Endothelial cell of umbilical vein (primary cell): ENCODE results near the gene CNTN5. TPM values are rescaled to one million over a fixed set of nuclear protein-coding genes. Genes with fewer than 3 reads are reported as not detected.

Experiments used
- BruUV-seq: library from RNA; stranded (reverse); fragments of 400-500 nt; replicated peaks from 2 replicates; lab custom pipeline; 2021; lab: Mats Ljungman, UMichigan
- CTCF ChIA-PET: fragments of 300-600, 350-600 bp; sonication (Branson Sonifier 250); formaldehyde crosslinking; loops from one replicate; lab custom pipeline; 2021; ENCODE audit warnings: antibody characterized with exemption, inconsistent platforms; lab: Charles Lee
- POLR2A ChIA-PET: fragments of 300-600, 350-600 bp; sonication (Branson Sonifier 250); formaldehyde crosslinking; loops from one replicate; lab custom pipeline; 2021; ENCODE audit warnings: antibody characterized with exemption, inconsistent platforms; lab: Charles Lee
- DNase-seq: peaks from one replicate; pipeline ENCODE4 v3.0.0-alpha.2; 2011; ENCODE audit warnings: low read depth, low spot score
- FAIRE-seq: peaks from 2 replicates; lab custom pipeline; 2011; peaks lifted over from hg19 to GRCh38; lab: Jason Lieb, UNC
- H2AFZ ChIP-seq: 2 replicates; pipeline ENCODE4 v1.6.0; 2012; ENCODE audit warnings: low read depth, low read length, control low read depth, inconsistent platforms
- H3K27ac ChIP-seq: 2 replicates; pipeline ENCODE4 v1.5.1; 2011; ENCODE audit warnings: low read depth, mild to moderate bottlenecking, control low read depth, low read length, moderate library complexity; ENCODE audit not compliant: insufficient read depth
- H3K27me3 ChIP-seq, 2 experiments: 2 replicates each; pipeline versions ENCODE4 v1.6.0 to v1.6.1; 2011; ENCODE audit warnings: low read length in 2 of 2, mixed read lengths in 1 of 2; ENCODE audit not compliant: control insufficient read depth in 2 of 2, insufficient read depth in 2 of 2
- H3K36me3 ChIP-seq, 2 experiments: 2 replicates in 1 of 2; 3 replicates in 1 of 2; pipeline ENCODE4 v1.5.1; 2011; ENCODE audit warnings: low read length in 2 of 2, mild to moderate bottlenecking in 1 of 2, moderate library complexity in 1 of 2; ENCODE audit not compliant: control insufficient read depth in 2 of 2, insufficient read depth in 2 of 2; ENCODE audit errors: extremely low read depth in 1 of 2
- H3K4me1 ChIP-seq: 3 replicates; pipeline ENCODE4 v1.5.1; 2011; ENCODE audit warnings: mild to moderate bottlenecking, low read length; ENCODE audit not compliant: control insufficient read depth, insufficient read depth; ENCODE audit errors: extremely low read depth
- H3K4me2 ChIP-seq: 2 replicates; pipeline ENCODE4 v1.6.1; 2011; ENCODE audit warnings: low read length, control low read depth, mixed read lengths; ENCODE audit not compliant: insufficient read depth
- H3K4me3 ChIP-seq, 3 experiments: fragments of 200-600 bp in 1 of 3; sonication (generic), shearing (Covaris generic) in 1 of 3; replicated peaks in 1 of 3; 2 replicates each; pipeline ENCODE4 v1.5.1; 2011 to 2016; ENCODE audit warnings: control low read depth in 3 of 3, low read length in 3 of 3, mild to moderate bottlenecking in 2 of 3, inconsistent platforms in 1 of 3, low read depth in 1 of 3, moderate library complexity in 1 of 3; ENCODE audit not compliant: insufficient read depth in 1 of 3
- H3K79me2 ChIP-seq: 2 replicates; pipeline ENCODE4 v1.6.0; 2012; ENCODE audit warnings: low read length, inconsistent platforms; ENCODE audit not compliant: control insufficient read depth, insufficient read depth
- H3K9ac ChIP-seq: replicated peaks from 2 replicates; pipeline ENCODE3; 2011; ENCODE audit warnings: low read length, control low read depth; ENCODE audit not compliant: insufficient read depth; ENCODE audit errors: extremely low read depth
- H3K9me1 ChIP-seq: replicated peaks from 3 replicates; pipeline ENCODE4 v1.6.0; 2011; ENCODE audit warnings: mild to moderate bottlenecking, low read length; ENCODE audit not compliant: control insufficient read depth, insufficient read depth; ENCODE audit errors: extremely low read depth
- H3K9me3 ChIP-seq: replicated peaks from 2 replicates; pipeline ENCODE4 v1.5.1; 2012; ENCODE audit warnings: low read length, inconsistent platforms; ENCODE audit not compliant: control insufficient read depth, insufficient read depth
- H4K20me1 ChIP-seq: replicated peaks from 2 replicates; pipeline ENCODE3; 2011; ENCODE audit warnings: mild to moderate bottlenecking, low read length; ENCODE audit not compliant: control insufficient read depth, insufficient read depth; ENCODE audit errors: extremely low read depth
- EZH2 ChIP-seq: IDR thresholded peaks from 2 replicates; pipeline ENCODE4 v1.6.1; 2012; ENCODE audit warnings: borderline replicate concordance, low read depth, mild to moderate bottlenecking, moderate library complexity, low read length, inconsistent platforms; ENCODE audit not compliant: severe bottlenecking
- FOS ChIP-seq: IDR thresholded peaks from 2 replicates; pipeline ENCODE4 v1.6.1; 2011; ENCODE audit warnings: mild to moderate bottlenecking, low read length, moderate library complexity, borderline replicate concordance; ENCODE audit not compliant: insufficient read depth
- GATA2 ChIP-seq: IDR thresholded peaks from 2 replicates; pipeline ENCODE4 v1.7.0; 2011; ENCODE audit warnings: low read depth, mild to moderate bottlenecking, moderate library complexity, mixed read lengths, low read length; ENCODE audit not compliant: insufficient read length, insufficient read depth
- JUN ChIP-seq: IDR thresholded peaks from 2 replicates; pipeline ENCODE4 v1.6.1; 2011; ENCODE audit warnings: borderline replicate concordance, low read depth; ENCODE audit not compliant: insufficient read length, insufficient read depth
- MAX ChIP-seq: IDR thresholded peaks from 2 replicates; pipeline ENCODE4 v1.6.1; 2011; ENCODE audit not compliant: insufficient read depth, insufficient read length
- MYC ChIP-seq: IDR thresholded peaks from one replicate; pipeline ENCODE4 v1.6.1; 2011; ENCODE audit warnings: mild to moderate bottlenecking, low read depth, low read length
- POLR2A ChIP-seq: IDR thresholded peaks from 2 replicates; pipeline ENCODE4 v1.6.1; 2012; ENCODE audit warnings: low read depth, mild to moderate bottlenecking, control low read depth, low read length
- POLR2AphosphoS5 ChIP-seq: IDR thresholded peaks from 2 replicates; pipeline ENCODE4 v1.6.1; 2012; ENCODE audit warnings: low read depth, mild to moderate bottlenecking, control low read depth, low read length, moderate library complexity; ENCODE audit not compliant: insufficient read depth
- dilution Hi-C: fragments of 300-500 bp; cut with MboI; formaldehyde crosslinking; loops from one replicate; pipeline ENCODE4 v1.15.0; 2019; ENCODE audit warnings: low sequenced_read_pairs; ENCODE audit not compliant: extremely low pct_ligation_motif_present
- intact Hi-C: fragments of 100-400 bp; cut with micrococcal nuclease; formaldehyde crosslinking; loops from one replicate; pipeline ENCODE4 v1.10.0; 2022
- polyA plus RNA-seq, 4 experiments: library from polyadenylated mRNA; depleted of rRNA in 3 of 4; stranded (reverse) in 3 of 4; unstranded in 1 of 4; fragments of >200 nt; gene quantifications; 2 replicates each; pipeline versions ENCODE4 v1.2.1 to v1.2.3, GENCODE V29; 2011 to 2012; ENCODE audit warnings: missing spikeins in 1 of 4
- total RNA-seq: library from RNA; stranded (reverse); gene quantifications from 2 replicates; pipeline ENCODE4 v1.2.3, GENCODE V29; 2021
- TF ChIP-seq, protein P1 (sequence below), 2 donors: IDR thresholded peaks; 1 replicate in 1 of 2; 2 replicates in 1 of 2; pipeline ENCODE4 v1.5.1; 2011; ENCODE audit warnings: low read length in 2 of 2, mild to moderate bottlenecking in 2 of 2, moderate library complexity in 2 of 2, control low read depth in 1 of 2, inconsistent platforms in 1 of 2, low read depth in 1 of 2; ENCODE audit not compliant: insufficient read depth in 1 of 2; ENCODE audit errors: extremely low read depth in 1 of 2

CNTN5 gene
- total and polyA plus RNA-seq, 2 donors (not counting 3 experiments of a cell fraction or from before 2014, with no cell fraction given) = not detected

DNA sequence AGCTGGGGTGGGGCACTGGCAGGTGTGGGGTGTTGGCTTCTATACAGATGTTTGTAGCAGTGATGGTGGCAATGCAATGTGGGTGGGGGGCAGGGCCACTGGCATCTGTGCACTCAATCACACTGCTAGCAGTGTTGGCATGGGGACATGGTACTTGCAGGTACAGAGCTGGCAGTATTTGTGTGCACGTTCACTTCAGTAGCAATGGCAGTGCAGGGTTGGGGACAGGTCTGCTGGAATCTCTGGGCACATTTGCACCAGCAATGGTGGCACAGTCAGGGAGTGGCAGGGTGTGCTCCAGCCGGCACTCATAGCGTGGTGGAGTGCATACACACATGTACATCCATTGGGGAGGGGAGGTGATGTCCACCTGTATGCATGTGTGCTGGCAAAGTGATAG, 775.2 kb downstream of the CNTN5 start:
- intact Hi-C loops (no loop called here), dilution Hi-C loops (no loop called here)
- no peak for FAIRE-seq

More for the DNA sequence above, 775.2 kb downstream of the CNTN5 start:
- no TSS peak for BruUV-seq
- POLR2A ChIA-PET = no interaction called here
- Histone ChIP-seq H3K4me3 (no peak overlapping the region), H2AFZ (no peak overlapping the region), H3K4me1 (no peaks in the 10 kb centered on the region), H3K9me3 (peaks cover 7% of the 10 kb centered on the region), H3K9ac (no peak overlapping the region), H3K36me3 (no peaks in the 10 kb centered on the region), H4K20me1 (no peaks in the 10 kb centered on the region), H3K9me1 (no peaks in the 10 kb centered on the region), H3K27me3 (no peaks in the 10 kb centered on the region), H3K27ac (no peak overlapping the region), H3K79me2 (no peaks in the 10 kb centered on the region), H3K4me2 (no peak overlapping the region)
- TF ChIP-seq POLR2AphosphoS5 (no peak), POLR2A (no peak), MYC (no peak), GATA2 (no peak), MAX (no peak), FOS (no peak), JUN (no peak), EZH2 (no peak)
- TF ChIP-seq, protein P1, sequence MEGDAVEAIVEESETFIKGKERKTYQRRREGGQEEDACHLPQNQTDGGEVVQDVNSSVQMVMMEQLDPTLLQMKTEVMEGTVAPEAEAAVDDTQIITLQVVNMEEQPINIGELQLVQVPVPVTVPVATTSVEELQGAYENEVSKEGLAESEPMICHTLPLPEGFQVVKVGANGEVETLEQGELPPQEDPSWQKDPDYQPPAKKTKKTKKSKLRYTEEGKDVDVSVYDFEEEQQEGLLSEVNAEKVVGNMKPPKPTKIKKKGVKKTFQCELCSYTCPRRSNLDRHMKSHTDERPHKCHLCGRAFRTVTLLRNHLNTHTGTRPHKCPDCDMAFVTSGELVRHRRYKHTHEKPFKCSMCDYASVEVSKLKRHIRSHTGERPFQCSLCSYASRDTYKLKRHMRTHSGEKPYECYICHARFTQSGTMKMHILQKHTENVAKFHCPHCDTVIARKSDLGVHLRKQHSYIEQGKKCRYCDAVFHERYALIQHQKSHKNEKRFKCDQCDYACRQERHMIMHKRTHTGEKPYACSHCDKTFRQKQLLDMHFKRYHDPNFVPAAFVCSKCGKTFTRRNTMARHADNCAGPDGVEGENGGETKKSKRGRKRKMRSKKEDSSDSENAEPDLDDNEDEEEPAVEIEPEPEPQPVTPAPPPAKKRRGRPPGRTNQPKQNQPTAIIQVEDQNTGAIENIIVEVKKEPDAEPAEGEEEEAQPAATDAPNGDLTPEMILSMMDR (IDR thresholded peaks at IDR 0.05; ENCODE audit: extremely low read depth in 1 of 2, insufficient read depth in 1 of 2, low read depth in 1 of 2, low read length in 2 of 2) = no peak
- no peak for DNase-seq
- CTCF ChIA-PET = no interaction called here
